Kidney (tissue), 14 donors: ENCODE results near the gene ARID1B. TPM values are rescaled to one million over a fixed set of nuclear protein-coding genes. Genes with fewer than 3 reads are reported as not detected.
A peak's percentile ranks its signal among the peaks of the same experiment; 100 is the strongest.

Experiments
- DNase-seq, 5 donors: peaks; one replicate each; pipeline ENCODE4 v3.0.0-alpha.2; 2013 to 2020
- FAIRE-seq: peaks from 2 replicates; lab custom pipeline; 2012; peaks lifted over from hg19 to GRCh38; lab: Jason Lieb, UNC
- H3K27ac ChIP-seq, 2 donors: one replicate each; pipeline ENCODE4 v1.7.0; 2013; ENCODE audit warnings: low read depth in 2 of 2, low read length in 2 of 2, inconsistent platforms in 1 of 2
- H3K27me3 ChIP-seq: one replicate; pipeline ENCODE4 v1.7.1; 2013; ENCODE audit warnings: low read length, inconsistent platforms; ENCODE audit not compliant: control insufficient read depth, insufficient read depth
- H3K36me3 ChIP-seq, 3 donors: one replicate each; pipeline versions ENCODE4 v1.7.0 to v1.7.1; 2013; ENCODE audit warnings: low read length in 3 of 3, control low read depth in 1 of 3, inconsistent platforms in 1 of 3; ENCODE audit not compliant: insufficient read depth in 3 of 3, control insufficient read depth in 2 of 3
- H3K4me1 ChIP-seq, 3 donors: one replicate each; pipeline versions ENCODE4 v1.7.0 to v1.7.1; 2013; ENCODE audit warnings: low read length in 3 of 3, inconsistent platforms in 1 of 3, low read depth in 1 of 3; ENCODE audit not compliant: control insufficient read depth in 2 of 3, insufficient read depth in 2 of 3
- H3K4me3 ChIP-seq, 3 donors: one replicate each; pipeline versions ENCODE4 v1.7.0 to v1.8.1; 2013; ENCODE audit warnings: low read length in 3 of 3, control low read depth in 1 of 3, inconsistent platforms in 1 of 3
- H3K9ac ChIP-seq, 3 donors: one replicate each; pipeline versions ENCODE4 v1.7.0 to v1.7.1; 2013; ENCODE audit warnings: low read length in 3 of 3, control low read depth in 1 of 3, inconsistent platforms in 1 of 3
- H3K9me3 ChIP-seq, 3 donors: one replicate each; pipeline versions ENCODE4 v1.7.0 to v1.7.1; 2013; ENCODE audit warnings: low read length in 3 of 3, control low read depth in 1 of 3, inconsistent platforms in 1 of 3; ENCODE audit not compliant: control insufficient read depth in 2 of 3, insufficient read depth in 1 of 3
- CTCF ChIP-seq: IDR thresholded peaks from 3 replicates; pipeline ENCODE4 v1.5.1; 2012; ENCODE audit warnings: mild to moderate bottlenecking, moderate library complexity, borderline replicate concordance; ENCODE audit not compliant: insufficient read depth; ENCODE audit errors: extremely low read depth
- intact Hi-C: fragments of 100-400 bp; cut with DNase I; formaldehyde crosslinking; loops from one replicate; pipeline ENCODE4 v1.11.1; 2022
- polyA plus RNA-seq: library from polyadenylated mRNA; stranded (reverse); fragments of 350-450 nt; fragmentation: Illumina TruSeq; extraction: RNeasy Lipid Tissue Mini Kit (QIAGEN cat#74804); gene quantifications from one replicate; pipeline ENCODE4 v1.2.3, GENCODE V29; 2014; ENCODE audit warnings: low read depth, low replicate concordance; ENCODE audit not compliant: insufficient read depth
- total RNA-seq: library from RNA; stranded (reverse); fragmentation: NEBNext Ultra II Directional; extraction: Animal tissue kit (Norgen Biotek cat#: 25700); gene quantifications from one replicate; pipeline ENCODE4 v1.2.1, GENCODE V29; 2021
- donor health status: control.
- donor health status: control.
- donor health status: control.
- donor health status: control.
- donor health status: control.
- donor health status: DM: yes; HTN: yes; CAD: no.
- donor health status: Normal renal cell carcinoma (clear cell type).

Gene ARID1B
- total and polyA plus RNA-seq, 2 donors from 2014 or later: 16.4 to 110 TPM

DNA sequence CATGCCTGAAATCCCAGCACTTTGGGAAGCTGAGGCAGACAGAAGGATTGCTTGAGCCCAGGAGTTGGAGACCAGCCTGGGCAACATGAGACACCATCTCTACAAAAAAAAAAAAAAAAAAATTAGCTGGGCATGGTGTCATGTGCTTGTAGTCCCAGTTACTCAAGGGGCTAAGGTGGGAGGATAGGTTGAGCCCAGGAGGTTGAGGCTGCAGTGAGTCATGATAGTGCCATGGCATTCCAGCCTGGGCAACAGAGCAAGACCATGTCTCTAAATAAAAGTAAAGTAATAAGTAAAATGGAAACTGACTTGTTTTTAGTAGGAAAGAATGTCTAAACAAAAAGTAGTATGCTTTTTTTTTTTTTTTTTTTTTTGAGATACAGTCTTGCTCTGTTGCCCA lies 240.7 kb downstream of the ARID1B start:
- no peak for TF ChIP-seq CTCF
- Histone ChIP-seq H3K27me3 (no peaks in the 10 kb centered on the region), H3K4me1 (peaks cover 4 to 11% (median 5%) of the 10 kb centered on the region in 3 donors), H3K9ac (no peak overlapping the region), H3K9me3 (no peaks in the 10 kb centered on the region), H3K4me3 (no peak overlapping the region), H3K27ac (no peak overlapping the region), H3K36me3 (no peaks in the 10 kb centered on the region)
- no peak for DNase-seq
- no peak for FAIRE-seq
- intact Hi-C loops: no loop called here

GRCh38 chr6:157019115-157019641 lies 242.0 kb downstream of the ARID1B start:
- Histone ChIP-seq H3K27me3 (no peaks in the 10 kb centered on the region), H3K9ac (no peak overlapping the region), H3K9me3 (no peaks in the 10 kb centered on the region), H3K4me3 (no peak overlapping the region), H3K27ac (no peak overlapping the region), H3K4me1 (peaks cover 5 to 24% (median 10%) of the 10 kb centered on the region in 3 donors), H3K36me3 (no peaks in the 10 kb centered on the region)
- TF ChIP-seq CTCF: no peak
- intact Hi-C loops: no loop called here
- no peak for FAIRE-seq
- no peak for DNase-seq

GRCh38 chr6:157019733-157020132 lies 242.6 kb downstream of the ARID1B start:
- DNase-seq (peak in 1 of 5 donors; percentile 52), FAIRE-seq (no peak)
- Histone ChIP-seq H3K36me3 (no peaks in the 10 kb centered on the region), H3K4me3 (no peak overlapping the region), H3K9ac (no peak overlapping the region), H3K27me3 (no peaks in the 10 kb centered on the region), H3K27ac (no peak overlapping the region), H3K9me3 (no peaks in the 10 kb centered on the region), H3K4me1 (peaks cover 5 to 25% (median 10%) of the 10 kb centered on the region in 3 donors)
- TF ChIP-seq CTCF: no peak
- intact Hi-C loops: no loop called here

DNA sequence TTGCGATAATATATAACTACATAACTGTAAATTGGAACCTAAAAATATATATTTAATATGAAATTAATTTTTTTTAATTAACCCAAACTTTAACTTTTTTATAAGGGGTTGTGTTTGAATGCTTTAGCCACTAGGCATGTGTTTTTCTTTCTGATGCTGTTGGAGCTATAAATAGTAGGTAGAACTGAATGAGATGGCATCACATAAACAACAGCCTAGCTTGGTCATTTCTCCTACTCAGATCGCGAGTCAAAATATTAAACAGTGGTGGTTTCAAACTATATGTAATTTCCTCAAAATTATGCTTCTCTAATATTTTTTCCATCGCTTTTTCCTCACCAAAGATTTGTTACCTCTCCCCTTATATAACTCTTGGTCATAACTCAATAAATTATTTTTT lies 243.2 kb downstream of the ARID1B start:
- intact Hi-C loops: no loop called here
- TF ChIP-seq CTCF: no peak
- H3K27me3 ChIP-seq: no peaks in the 10 kb centered on the region
- FAIRE-seq (peak; percentile 86), DNase-seq (peak in 1 of 5 donors; percentile 46)
- no peaks in the 10 kb centered on the region for H3K9me3 ChIP-seq
- peak overlapping the region; percentile 58 to 91 (median 63) for H3K9ac ChIP-seq
- H3K4me3 ChIP-seq: peak overlapping the region; percentile 75 to 82 (median 79)
- H3K36me3 ChIP-seq: no peaks in the 10 kb centered on the region
- peaks cover 5 to 25% (median 10%) of the 10 kb centered on the region in 3 donors for H3K4me1 ChIP-seq
- H3K27ac ChIP-seq: peak overlapping the region; percentile 98
